HepG2 (cell line): ENCODE results near the gene LITAF. TPM values are rescaled to one million over a fixed set of nuclear protein-coding genes. Genes with fewer than 3 reads are reported as not detected.
A peak's percentile ranks its signal among the peaks of the same experiment; 100 is the strongest.

Experiments used
- ATAC-seq: fragments of 200-7000 bp; cut with Tn5 transposase; 3 replicates; pipeline ENCODE4 v1.9.1; 2020; ENCODE audit warnings: mild to moderate bottlenecking, moderate library complexity
- BruUV-seq: library from RNA; stranded (reverse); fragments of 400-500 nt; replicated peaks from 2 replicates; lab custom pipeline; 2021; lab: Mats Ljungman, UMichigan
- CTCF ChIA-PET: fragments of 300-600 bp; formaldehyde crosslinking; extraction: SDS; loops from one replicate; lab custom pipeline; 2021; ENCODE audit warnings: low total read pairs, inconsistent platforms, low intra/inter-chr PET ratio; lab: Yijun Ruan, JAX
- POLR2A ChIA-PET: fragments of 350-600 bp; sonication (Branson Sonifier 250); formaldehyde crosslinking; loops from one replicate; lab custom pipeline; 2020; ENCODE audit warnings: antibody characterized with exemption, inconsistent platforms; lab: Yijun Ruan, JAX
- DNase-seq: peaks from one replicate; pipeline ENCODE4 v3.0.0-alpha.2; 2015; ENCODE audit warnings: low spot score
- FAIRE-seq: peaks from 3 replicates; lab custom pipeline; 2011; peaks lifted over from hg19 to GRCh38; lab: Jason Lieb, UNC
- H2AFZ ChIP-seq: one replicate; pipeline ENCODE4 v1.6.1; 2011; ENCODE audit warnings: low read length, inconsistent platforms
- H3K27ac ChIP-seq: fragments of 300-600 bp; 3 replicates; pipeline ENCODE4 v1.8.0; 2011; ENCODE audit warnings: mixed run types, mild to moderate bottlenecking, mixed read lengths, low read length, inconsistent platforms; ENCODE audit not compliant: insufficient read depth; ENCODE audit errors: extremely low read length
- H3K27me3 ChIP-seq, 2 experiments: fragments of 200-600 bp in 1 of 2; 2 replicates in 1 of 2; 3 replicates in 1 of 2; pipeline versions ENCODE4 v1.6.0 to v1.8.0; 2011; ENCODE audit warnings: low read length in 2 of 2, mild to moderate bottlenecking in 2 of 2, moderate library complexity in 2 of 2, inconsistent platforms in 1 of 2; ENCODE audit not compliant: insufficient read depth in 2 of 2, control insufficient read depth in 1 of 2
- H3K36me3 ChIP-seq, 2 experiments: fragments of 200-600 bp in 1 of 2; replicated peaks in 1 of 2; 2 replicates in 1 of 2; 3 replicates in 1 of 2; pipeline versions ENCODE4 v1.5.1 to v1.8.0; 2011; ENCODE audit warnings: low read length in 2 of 2, inconsistent platforms in 1 of 2; ENCODE audit not compliant: insufficient read depth in 2 of 2, control insufficient read depth in 1 of 2
- H3K4me1 ChIP-seq: 2 replicates; pipeline ENCODE4 v1.5.1; 2012; ENCODE audit warnings: low read length, inconsistent platforms; ENCODE audit not compliant: insufficient read depth
- H3K4me2 ChIP-seq: 2 replicates; pipeline ENCODE4 v1.6.0; 2011; ENCODE audit warnings: low read depth, low read length, inconsistent platforms
- H3K4me3 ChIP-seq, 3 experiments: fragments of 200-600 bp in 1 of 3; sonication (generic), shearing (Covaris generic) in 1 of 3; replicated peaks in 1 of 3; 2 replicates each; pipeline ENCODE4 v1.5.1; 2011 to 2016; ENCODE audit warnings: low read length in 3 of 3, inconsistent platforms in 2 of 3, low read depth in 2 of 3, mild to moderate bottlenecking in 2 of 3, control low read depth in 1 of 3, mixed read lengths in 1 of 3; ENCODE audit not compliant: insufficient read depth in 1 of 3
- H3K79me2 ChIP-seq: one replicate; pipeline ENCODE4 v1.6.1; 2011; ENCODE audit warnings: low read length, inconsistent platforms; ENCODE audit not compliant: insufficient read depth
- H3K9ac ChIP-seq: 2 replicates; pipeline ENCODE4 v1.6.0; 2011; ENCODE audit warnings: mild to moderate bottlenecking, low read depth, low read length, inconsistent platforms; ENCODE audit not compliant: insufficient read depth
- H3K9me3 ChIP-seq: 2 replicates; pipeline ENCODE4 v1.5.1; 2012; ENCODE audit warnings: mild to moderate bottlenecking, low read length
- H4K20me1 ChIP-seq: 2 replicates; pipeline ENCODE4 v1.6.0; 2011; ENCODE audit warnings: inconsistent platforms, mild to moderate bottlenecking, low read length, moderate library complexity; ENCODE audit not compliant: insufficient read depth
- PRPF4 ChIP-seq: fragments of 200-400 bp; formaldehyde crosslinking; IDR thresholded peaks from 2 replicates; pipeline ENCODE4 v1.6.1; 2016; ENCODE audit warnings: low read length, low read depth; ENCODE audit not compliant: poor library complexity, severe bottlenecking
- THAP9 ChIP-seq: sonication (generic); formaldehyde crosslinking; IDR thresholded peaks from 2 replicates; pipeline ENCODE4; 2020; ENCODE audit warnings: missing genetic modification reagents, mild to moderate bottlenecking, borderline replicate concordance
- WGBS: methylation state at CpG from one replicate; pipeline ENCODE4 v1.1.6; 2017; ENCODE audit warnings: low lambda C conversion rate; 5-methylcytosine and 5-hydroxymethylcytosine counted together
- in situ Hi-C: cut with HindIII; loops from 2 replicates; pipeline ENCODE4 v1.10.0; 2017; ENCODE audit warnings: low pct_unique_long_range_greater_than_20kb; ENCODE audit not compliant: extremely low pct_ligation_motif_present
- intact Hi-C: fragments of 100-400 bp; cut with micrococcal nuclease; formaldehyde crosslinking; loops from one replicate; pipeline ENCODE4 v1.10.0; 2022; ENCODE audit not compliant: unreplicated experiment
- polyA plus RNA-seq, 8 experiments: library from polyadenylated mRNA; depleted of rRNA in 3 of 8; stranded (reverse) in 7 of 8; unstranded in 1 of 8; fragments of >200 nt; fragmentation: Illumina TruSeq in 4 of 8; extraction: Trizol in 4 of 8; gene quantifications; 2 replicates each; pipeline versions ENCODE4 v1.2.1 to v1.2.3, GENCODE V29; 2011 to 2016; ENCODE audit warnings: low read depth in 4 of 8, missing spikeins in 1 of 8, mixed read lengths in 1 of 8; ENCODE audit not compliant: insufficient read depth in 1 of 8
- total RNA-seq, 5 experiments: library from RNA; depleted of rRNA; stranded (reverse); fragments of >200 nt; fragmentation: Illumina TruSeq; extraction: Trizol; gene quantifications; 2 replicates each; pipeline ENCODE4 v1.2.3, GENCODE V29; 2016; ENCODE audit warnings: low read depth in 1 of 5
- TF ChIP-seq, protein P1 (sequence below): sonication (generic); formaldehyde crosslinking; IDR thresholded peaks from 2 replicates; pipeline ENCODE4 v1.5.1; 2020; ENCODE audit warnings: mild to moderate bottlenecking, missing genetic modification reagents, borderline replicate concordance

The LITAF gene
- total and polyA plus RNA-seq, 2 of the 13 experiments (the other 11 are each of a cell fraction or from before 2014, with no cell fraction given) = 80.1 to 141 TPM

- Histone ChIP-seq H3K27ac (peak overlapping the region; percentile 33), H4K20me1 (peaks cover 26% of the 10 kb centered on the region)
Measured at GRCh38 chr16:11582157-11582814, 4.4 kb downstream of the LITAF start.

More at GRCh38 chr16:11582157-11582814, 4.4 kb downstream of the LITAF start:
- ChIA-PET POLR2A (interaction anchor here (1.2 kb wide), 1 partner anchor 59 kb away, joined by 4 read pairs; no protein-coding TSS in a partner anchor), CTCF (interaction anchor here (0.6 kb wide), 1 partner anchor 171 kb away, joined by 3 read pairs; no protein-coding TSS in a partner anchor)
- Histone ChIP-seq H3K9me3 (no peaks in the 10 kb centered on the region), H3K79me2 (peaks cover 83% of the 10 kb centered on the region), H3K4me3 (no peak overlapping the region), H3K27me3 (no peaks in the 10 kb centered on the region; a peak in 1 of 5 replicates), H3K36me3 (no peaks in the 10 kb centered on the region), H3K9ac (no peak overlapping the region), H3K4me1 (peaks cover 77% of the 10 kb centered on the region), H2AFZ (no peak overlapping the region), H3K4me2 (peak overlapping the region; percentile 93)
- intact Hi-C loops (loop anchor here (10.0 kb wide), 1 partner anchor 213 kb away; the partner anchor contains the start of gene ZC3H7A), in situ Hi-C loops (no loop called here)
- ATAC-seq (no peak), DNase-seq (no peak), FAIRE-seq (no peak)
- 85% methylated on average over 7 of the region's 7 CpGs for WGBS
- TF ChIP-seq, protein P1, sequence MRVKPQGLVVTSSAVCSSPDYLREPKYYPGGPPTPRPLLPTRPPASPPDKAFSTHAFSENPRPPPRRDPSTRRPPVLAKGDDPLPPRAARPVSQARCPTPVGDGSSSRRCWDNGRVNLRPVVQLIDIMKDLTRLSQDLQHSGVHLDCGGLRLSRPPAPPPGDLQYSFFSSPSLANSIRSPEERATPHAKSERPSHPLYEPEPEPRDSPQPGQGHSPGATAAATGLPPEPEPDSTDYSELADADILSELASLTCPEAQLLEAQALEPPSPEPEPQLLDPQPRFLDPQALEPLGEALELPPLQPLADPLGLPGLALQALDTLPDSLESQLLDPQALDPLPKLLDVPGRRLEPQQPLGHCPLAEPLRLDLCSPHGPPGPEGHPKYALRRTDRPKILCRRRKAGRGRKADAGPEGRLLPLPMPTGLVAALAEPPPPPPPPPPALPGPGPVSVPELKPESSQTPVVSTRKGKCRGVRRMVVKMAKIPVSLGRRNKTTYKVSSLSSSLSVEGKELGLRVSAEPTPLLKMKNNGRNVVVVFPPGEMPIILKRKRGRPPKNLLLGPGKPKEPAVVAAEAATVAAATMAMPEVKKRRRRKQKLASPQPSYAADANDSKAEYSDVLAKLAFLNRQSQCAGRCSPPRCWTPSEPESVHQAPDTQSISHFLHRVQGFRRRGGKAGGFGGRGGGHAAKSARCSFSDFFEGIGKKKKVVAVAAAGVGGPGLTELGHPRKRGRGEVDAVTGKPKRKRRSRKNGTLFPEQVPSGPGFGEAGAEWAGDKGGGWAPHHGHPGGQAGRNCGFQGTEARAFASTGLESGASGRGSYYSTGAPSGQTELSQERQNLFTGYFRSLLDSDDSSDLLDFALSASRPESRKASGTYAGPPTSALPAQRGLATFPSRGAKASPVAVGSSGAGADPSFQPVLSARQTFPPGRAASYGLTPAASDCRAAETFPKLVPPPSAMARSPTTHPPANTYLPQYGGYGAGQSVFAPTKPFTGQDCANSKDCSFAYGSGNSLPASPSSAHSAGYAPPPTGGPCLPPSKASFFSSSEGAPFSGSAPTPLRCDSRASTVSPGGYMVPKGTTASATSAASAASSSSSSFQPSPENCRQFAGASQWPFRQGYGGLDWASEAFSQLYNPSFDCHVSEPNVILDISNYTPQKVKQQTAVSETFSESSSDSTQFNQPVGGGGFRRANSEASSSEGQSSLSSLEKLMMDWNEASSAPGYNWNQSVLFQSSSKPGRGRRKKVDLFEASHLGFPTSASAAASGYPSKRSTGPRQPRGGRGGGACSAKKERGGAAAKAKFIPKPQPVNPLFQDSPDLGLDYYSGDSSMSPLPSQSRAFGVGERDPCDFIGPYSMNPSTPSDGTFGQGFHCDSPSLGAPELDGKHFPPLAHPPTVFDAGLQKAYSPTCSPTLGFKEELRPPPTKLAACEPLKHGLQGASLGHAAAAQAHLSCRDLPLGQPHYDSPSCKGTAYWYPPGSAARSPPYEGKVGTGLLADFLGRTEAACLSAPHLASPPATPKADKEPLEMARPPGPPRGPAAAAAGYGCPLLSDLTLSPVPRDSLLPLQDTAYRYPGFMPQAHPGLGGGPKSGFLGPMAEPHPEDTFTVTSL = no peak
- TF ChIP-seq THAP9 (no peak), PRPF4 (peak; percentile 49)
- BruUV-seq = no TSS peak
